HCT116 (cell line): ENCODE data around the gene TMEM45B. TPM values are rescaled to one million over a fixed set of nuclear protein-coding genes. Genes with fewer than 3 reads are reported as not detected.

Experiments
- ATAC-seq: fragments of 200-7000 bp; cut with Tn5 transposase; 2 replicates; pipeline ENCODE4 v1.9.1; 2020; ENCODE audit warnings: mild to moderate bottlenecking, moderate library complexity
- BruUV-seq: library from RNA; stranded (reverse); fragments of 400-500 nt; replicated peaks from 2 replicates; lab custom pipeline; 2021; lab: Mats Ljungman, UMichigan
- CTCF ChIA-PET: fragments of 300-600 bp; sonication (Branson Sonifier 250); formaldehyde crosslinking; loops from one replicate; lab custom pipeline; 2021; ENCODE audit warnings: antibody characterized with exemption; lab: Charles Lee
- POLR2A ChIA-PET: fragments of 300-600, 350-600 bp; sonication (Branson Sonifier 250); formaldehyde crosslinking; loops from one replicate; lab custom pipeline; 2021; ENCODE audit warnings: antibody characterized with exemption; lab: Charles Lee
- RAD21 ChIA-PET, 2 experiments: fragments of 300-600 bp; sonication (Branson Sonifier 250); formaldehyde crosslinking; loops; one replicate each; lab custom pipeline; 2023; ENCODE audit warnings: low total read pairs in 2 of 2; ENCODE audit not compliant: uncharacterized antibody in 2 of 2, unreplicated experiment in 2 of 2, low non-redundant PET in 1 of 2; lab: Charles Lee
- DNase-seq: peaks from one replicate; pipeline ENCODE4 v3.0.0-alpha.2; 2010; ENCODE audit warnings: low read depth, low spot score
- H2AFZ ChIP-seq: fragments of 200-600 bp; shearing (Covaris generic), sonication (generic); 2 replicates; pipeline ENCODE4 v1.6.1; 2017; ENCODE audit warnings: low read depth, mixed run types, mixed read lengths, antibody characterized with exemption, low read length; ENCODE audit not compliant: poor library complexity, severe bottlenecking
- H3K27ac ChIP-seq: 2 replicates; pipeline ENCODE4 v1.5.1; 2012; ENCODE audit warnings: low read depth, low read length
- H3K27me3 ChIP-seq: fragments of 200-600 bp; sonication (generic); 2 replicates; pipeline ENCODE4 v1.6.1; 2016; ENCODE audit warnings: mixed run types, low read length, mixed read lengths; ENCODE audit not compliant: insufficient read depth
- H3K36me3 ChIP-seq, 2 experiments: fragments of 200-500 bp in 1 of 2; fragments of 200-600 bp in 1 of 2; sonication (Bioruptor generic) in 1 of 2; sonication (generic) in 1 of 2; 2 replicates each; pipeline versions ENCODE4 v1.5.1 to v1.6.1; 2014 to 2016; ENCODE audit warnings: low read length in 2 of 2, inconsistent platforms in 1 of 2, mixed read lengths in 1 of 2, mixed run types in 1 of 2; ENCODE audit not compliant: insufficient read depth in 2 of 2, control insufficient read depth in 1 of 2
- H3K4me1 ChIP-seq, 2 experiments: fragments of 200-600 bp in 1 of 2; sonication (generic) in 1 of 2; 2 replicates each; pipeline versions ENCODE4 v1.5.1 to v1.6.1; 2012 to 2017; ENCODE audit warnings: low read length in 2 of 2, inconsistent platforms in 1 of 2, mild to moderate bottlenecking in 1 of 2, mixed read lengths in 1 of 2, mixed run types in 1 of 2, moderate library complexity in 1 of 2; ENCODE audit not compliant: insufficient read depth in 2 of 2, control insufficient read depth in 1 of 2
- H3K4me2 ChIP-seq: fragments of 200-600 bp; sonication (generic); 2 replicates; pipeline ENCODE4 v1.6.1; 2017; ENCODE audit warnings: mixed run types, low read length, mixed read lengths
- H3K4me3 ChIP-seq, 2 experiments: fragments of 200-600 bp in 1 of 2; sonication (generic) in 1 of 2; replicated peaks in 1 of 2; 2 replicates each; pipeline ENCODE4 v1.5.1; 2011 to 2016; ENCODE audit warnings: low read length in 2 of 2, control low read depth in 1 of 2, low read depth in 1 of 2, mild to moderate bottlenecking in 1 of 2, mixed read lengths in 1 of 2, mixed run types in 1 of 2
- H3K79me2 ChIP-seq: fragments of 200-600 bp; sonication (generic); 2 replicates; pipeline ENCODE4 v1.6.1; 2017; ENCODE audit warnings: mild to moderate bottlenecking, mixed run types, low read length, moderate library complexity, mixed read lengths; ENCODE audit not compliant: insufficient read depth
- H3K9ac ChIP-seq: fragments of 200-600 bp; sonication (generic); 2 replicates; pipeline ENCODE4 v1.6.1; 2016; ENCODE audit warnings: low read length, mixed read lengths
- H3K9me2 ChIP-seq: fragments of 200-600 bp; sonication (generic), shearing (Covaris generic); 2 replicates; pipeline ENCODE4 v1.6.1; 2017; ENCODE audit warnings: mixed run types, mild to moderate bottlenecking, moderate library complexity; ENCODE audit not compliant: insufficient read depth
- H3K9me3 ChIP-seq, 2 experiments: fragments of 200-500 bp in 1 of 2; fragments of 200-600 bp in 1 of 2; sonication (Bioruptor generic) in 1 of 2; sonication (generic) in 1 of 2; 2 replicates each; pipeline ENCODE4 v1.6.1; 2014 to 2017; ENCODE audit warnings: low read length in 2 of 2, mixed read lengths in 2 of 2, inconsistent platforms in 1 of 2, low read depth in 1 of 2, mild to moderate bottlenecking in 1 of 2, mixed run types in 1 of 2, moderate library complexity in 1 of 2; ENCODE audit not compliant: control insufficient read depth in 1 of 2, insufficient read depth in 1 of 2
- H4K20me1 ChIP-seq: fragments of 200-600 bp; sonication (generic), shearing (Covaris generic); 2 replicates; pipeline ENCODE4 v1.6.1; 2017; ENCODE audit warnings: mixed run types, mild to moderate bottlenecking, moderate library complexity; ENCODE audit not compliant: insufficient read depth
- ATF3 ChIP-seq: IDR thresholded peaks from 2 replicates; pipeline ENCODE4 v1.6.1; 2012
- CTCF ChIP-seq, 3 experiments: fragments of 200-600 bp in 1 of 3; sonication (generic) in 1 of 3; IDR thresholded peaks in 2 of 3; conservative IDR thresholded peaks in 1 of 3; 2 replicates each; pipeline ENCODE4 v1.5.1; 2012 to 2017; ENCODE audit warnings: low read depth in 2 of 3, low read length in 2 of 3, antibody characterized with exemption in 1 of 3, borderline replicate concordance in 1 of 3, control low read depth in 1 of 3, mild to moderate bottlenecking in 1 of 3, mixed read lengths in 1 of 3, mixed run types in 1 of 3, moderate library complexity in 1 of 3; ENCODE audit not compliant: insufficient read depth in 1 of 3
- FOSL1 ChIP-seq: IDR thresholded peaks from 2 replicates; pipeline ENCODE4 v1.6.1; 2012; ENCODE audit warnings: low read depth
- MAX ChIP-seq: IDR thresholded peaks from 2 replicates; pipeline ENCODE4 v1.6.1; 2012
- intact Hi-C: fragments of 100-400 bp; cut with micrococcal nuclease; formaldehyde crosslinking; loops from 2 replicates; pipeline ENCODE4 v1.10.0; 2022
- total RNA-seq: library from RNA; stranded (reverse); gene quantifications from one replicate; pipeline ENCODE4 v1.2.1, GENCODE V29; 2021; ENCODE audit not compliant: unreplicated experiment

TMEM45B gene
- total RNA-seq, 1 experiment from 2014 or later = not detected

DNA sequence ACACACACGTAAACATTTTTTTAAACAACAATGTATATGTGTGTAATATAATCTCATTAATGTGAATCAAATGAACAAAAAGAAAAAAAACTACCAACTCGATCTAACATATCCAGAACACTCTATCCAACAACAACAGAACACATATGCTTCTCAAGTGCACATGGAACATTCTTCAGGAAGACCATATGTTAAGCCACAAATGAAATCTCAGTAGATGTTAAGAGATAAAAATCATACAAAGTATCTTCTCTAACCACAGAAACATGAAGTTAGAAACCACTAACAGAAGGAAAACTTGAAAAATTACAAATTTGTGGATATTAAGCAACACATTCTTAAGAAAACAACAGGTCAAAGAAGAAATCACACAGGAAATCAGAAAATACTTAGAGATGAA lies 25.5 kb upstream of the TMEM45B start:
- RAD21 ChIA-PET = no interaction called here

More for the DNA sequence above, 25.5 kb upstream of the TMEM45B start:
- Histone ChIP-seq H3K36me3 (no peaks in the 10 kb centered on the region), H3K27ac (no peak overlapping the region), H3K4me3 (no peak overlapping the region), H3K27me3 (no peaks in the 10 kb centered on the region), H4K20me1 (no peaks in the 10 kb centered on the region), H3K9me3 (no peaks in the 10 kb centered on the region), H3K79me2 (no peaks in the 10 kb centered on the region), H3K4me1 (no peaks in the 10 kb centered on the region), H2AFZ (no peak overlapping the region), H3K4me2 (no peak overlapping the region), H3K9ac (no peak overlapping the region), H3K9me2 (no peaks in the 10 kb centered on the region)
- TF ChIP-seq MAX (no peak), FOSL1 (no peak), CTCF (IDR thresholded peaks at IDR 0.05 in 2 of 3, conservative IDR thresholded peaks at IDR 0.05 in 1 of 3; ENCODE audit: borderline replicate concordance in 1 of 3, insufficient read depth in 1 of 3, low read depth in 2 of 3, low read length in 2 of 3) (no peak), ATF3 (no peak)
- ATAC-seq = no peak
- POLR2A ChIA-PET = no interaction called here
- BruUV-seq = no TSS peak
- no peak for DNase-seq
- intact Hi-C loops = no loop called here
- CTCF ChIA-PET = no interaction called here
